GM12892 (cell line): ENCODE results near the gene CANX.

Experiments used
- DNase-seq: peaks from one replicate; pipeline ENCODE4 v3.0.0; 2011; ENCODE audit not compliant: insufficient read length
- FAIRE-seq: peaks from 2 replicates; lab custom pipeline; 2011; peaks lifted over from hg19 to GRCh38; lab: Jason Lieb, UNC
- POLR2A ChIP-seq: IDR thresholded peaks from 2 replicates; pipeline ENCODE4 v1.6.1; 2011; ENCODE audit warnings: low read depth, low read length, control low read depth
- POLR2AphosphoS5 ChIP-seq: IDR thresholded peaks from 2 replicates; pipeline ENCODE4 v1.6.1; 2011; ENCODE audit warnings: low read depth, low read length, control low read depth
- TAF1 ChIP-seq: IDR thresholded peaks from 2 replicates; pipeline ENCODE4 v1.6.1; 2011; ENCODE audit warnings: low read depth, mild to moderate bottlenecking, control low read depth, low read length, borderline replicate concordance

Gene CANX

DNA sequence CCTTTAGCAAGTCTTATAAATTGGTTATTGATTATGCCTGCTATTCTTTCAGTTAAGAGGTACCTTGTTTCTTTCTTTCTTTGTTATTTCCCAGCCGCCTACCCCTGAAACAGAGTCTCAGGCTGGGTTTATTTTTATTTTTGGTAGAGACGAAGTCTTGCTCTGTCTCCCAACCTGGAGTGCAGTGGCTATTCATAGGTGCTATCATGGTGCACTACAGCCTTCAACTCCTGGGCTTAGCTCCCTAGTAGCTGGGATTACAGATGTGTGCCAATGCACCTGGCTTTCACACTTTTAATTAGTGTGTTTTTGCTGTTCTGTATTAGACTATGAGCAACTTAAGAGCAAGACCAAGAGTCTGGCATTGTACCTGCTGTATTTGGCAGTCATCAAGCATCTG, 48.1 kb downstream of the CANX start:
- FAIRE-seq (no peak), DNase-seq (no peak)
- no peak for TF ChIP-seq TAF1
- no peak for TF ChIP-seq POLR2A
- no peak for TF ChIP-seq POLR2AphosphoS5

DNA sequence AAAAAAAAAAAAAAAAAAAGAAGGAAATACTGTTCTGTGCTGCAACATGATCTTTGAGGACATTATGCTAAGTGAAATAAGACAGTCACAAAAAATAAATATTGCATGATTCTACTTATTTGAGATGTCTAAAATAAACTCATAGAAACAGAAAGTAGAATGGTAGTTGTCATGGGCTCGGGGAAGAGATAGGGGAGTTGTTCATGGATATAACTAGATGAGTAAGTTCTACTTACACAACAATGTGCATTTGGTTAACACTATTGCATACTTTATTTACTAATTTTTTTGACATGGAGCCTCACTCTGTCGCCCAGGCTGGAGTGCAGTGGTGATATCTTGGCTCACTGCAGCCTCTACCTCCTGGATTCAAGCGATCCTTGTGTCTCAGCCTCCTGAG, 49.0 kb downstream of the CANX start:
- DNase-seq (no peak), FAIRE-seq (no peak)
- no peak for TF ChIP-seq TAF1
- TF ChIP-seq POLR2A: no peak
- no peak for TF ChIP-seq POLR2AphosphoS5

DNA sequence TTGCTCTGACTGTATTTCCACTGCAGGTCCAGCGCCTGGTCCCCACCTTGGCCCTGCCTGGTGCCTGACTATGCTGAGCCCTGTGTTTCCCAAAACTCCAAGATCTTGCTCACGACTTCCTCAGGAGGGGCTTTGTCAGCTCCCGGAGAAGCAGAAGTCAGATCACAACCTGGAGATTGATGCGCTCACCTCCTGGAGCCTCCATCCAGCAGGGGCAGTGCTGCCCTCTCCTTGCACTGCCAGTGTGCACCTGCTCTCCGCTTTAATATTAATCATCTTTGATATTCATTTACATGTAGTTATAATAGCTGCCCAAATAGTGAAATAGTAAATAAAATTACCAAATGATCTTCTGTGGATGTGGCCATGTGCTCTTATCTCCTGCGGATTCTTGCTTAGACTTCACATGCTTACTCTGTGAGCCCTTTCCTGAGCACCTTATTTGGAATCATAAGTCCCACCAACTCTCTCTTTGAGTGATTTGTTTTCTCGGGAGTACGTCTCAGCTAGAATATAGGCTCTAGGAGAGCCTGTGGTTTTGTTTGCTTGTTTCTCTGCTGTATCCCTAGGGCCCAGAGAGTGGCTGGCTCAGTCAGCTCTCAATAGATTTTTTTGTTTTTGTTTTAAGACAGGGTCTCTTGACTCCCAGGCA, 51.2 kb downstream of the CANX start:
- no peak for TF ChIP-seq POLR2A
- no peak for TF ChIP-seq TAF1
- no peak for TF ChIP-seq POLR2AphosphoS5
- FAIRE-seq (no peak), DNase-seq (no peak)

- TF ChIP-seq POLR2A (no peak), TAF1 (no peak), POLR2AphosphoS5 (no peak)
- FAIRE-seq: no peak
- DNase-seq: no peak
Observed at GRCh38 chr5:179753971-179754370, 55.2 kb downstream of the CANX start.

- DNase-seq (no peak), FAIRE-seq (no peak)
Observed at GRCh38 chr5:179755022-179755421, 56.3 kb downstream of the CANX start.

GRCh38 chr5:179758955-179759354, 60.2 kb downstream of the CANX start:
- no peak for TF ChIP-seq POLR2AphosphoS5
- TF ChIP-seq POLR2A: no peak
- no peak for TF ChIP-seq TAF1
- no peak for DNase-seq
- no peak for FAIRE-seq

More at GRCh38 chr5:179755022-179755421, 56.3 kb downstream of the CANX start:
- TF ChIP-seq TAF1: no peak

DNA sequence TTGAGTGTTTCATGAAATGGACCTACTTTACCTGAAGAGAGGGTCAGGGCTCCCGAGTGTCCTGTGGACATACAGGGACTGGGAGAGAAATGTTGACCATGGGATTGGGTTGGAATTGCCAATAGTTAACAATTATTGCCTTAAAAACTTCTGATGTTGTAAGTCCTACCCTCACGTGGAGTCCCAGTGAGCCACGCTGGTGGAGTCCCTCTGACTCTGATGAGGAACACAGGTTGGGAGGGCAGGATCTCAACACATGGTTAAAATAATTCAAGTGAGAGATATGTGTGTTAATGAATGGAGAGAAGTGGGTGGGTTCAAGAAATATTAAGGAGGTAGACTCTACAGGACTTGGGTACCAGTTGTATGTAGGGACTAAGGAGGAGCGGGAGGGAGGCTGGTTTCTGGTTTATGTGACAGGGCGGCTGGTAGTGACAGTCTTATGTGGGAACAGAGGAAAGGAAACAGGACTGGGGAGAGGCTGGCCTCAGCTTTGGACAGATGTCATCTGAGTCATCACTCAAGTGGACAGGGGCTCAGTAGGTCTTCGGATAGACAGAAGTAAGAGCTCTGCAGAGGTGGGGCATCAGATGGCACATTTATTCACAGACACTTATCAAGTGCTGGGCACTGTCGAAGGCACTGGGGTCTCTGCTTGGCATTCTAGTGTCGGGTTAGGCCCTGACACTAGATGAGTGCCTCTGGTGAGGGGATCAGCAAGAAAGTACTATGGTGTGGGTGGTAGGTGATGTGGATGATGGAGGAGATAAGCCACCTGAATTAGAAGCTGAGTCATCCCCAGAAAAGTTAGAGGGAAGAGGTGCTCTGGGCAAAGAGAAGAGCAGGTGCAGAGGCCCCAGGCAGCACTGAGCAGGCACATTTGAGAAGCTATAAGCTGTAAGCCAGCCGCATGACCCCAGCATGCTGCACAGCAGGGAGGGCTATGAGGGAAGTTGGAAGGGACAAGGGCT, 61.1 kb downstream of the CANX start:
- no peak for TF ChIP-seq POLR2A
- peak; percentile 45 for DNase-seq
- peak; percentile 82 for FAIRE-seq

GRCh38 chr5:179762079-179762780, 63.5 kb downstream of the CANX start:
- FAIRE-seq (peak; percentile 66), DNase-seq (no peak)
- TF ChIP-seq TAF1 (no peak), POLR2AphosphoS5 (no peak), POLR2A (no peak)

DNA sequence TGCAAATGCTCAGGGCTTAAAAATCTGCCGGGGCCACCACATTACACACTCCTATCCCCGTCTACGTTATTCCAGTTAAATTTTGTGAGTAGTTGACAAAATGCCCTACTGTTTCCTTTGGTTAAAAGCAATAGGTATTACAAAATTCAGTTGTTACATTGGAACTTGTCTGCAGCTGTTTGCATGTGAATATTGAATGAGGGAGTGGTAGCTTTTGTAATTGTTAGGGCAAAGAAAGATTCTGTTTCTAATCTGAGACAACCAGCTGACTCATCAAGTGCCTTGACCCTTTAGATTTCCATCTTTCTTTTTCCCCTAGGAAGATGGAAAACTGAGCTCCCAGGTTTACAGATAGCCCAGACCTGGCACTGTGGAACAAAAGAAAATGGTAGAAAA, 64.0 kb downstream of the CANX start:
- FAIRE-seq: peak; percentile 40
- TF ChIP-seq POLR2AphosphoS5: no peak
- no peak for TF ChIP-seq POLR2A
- TF ChIP-seq TAF1: no peak

DNA sequence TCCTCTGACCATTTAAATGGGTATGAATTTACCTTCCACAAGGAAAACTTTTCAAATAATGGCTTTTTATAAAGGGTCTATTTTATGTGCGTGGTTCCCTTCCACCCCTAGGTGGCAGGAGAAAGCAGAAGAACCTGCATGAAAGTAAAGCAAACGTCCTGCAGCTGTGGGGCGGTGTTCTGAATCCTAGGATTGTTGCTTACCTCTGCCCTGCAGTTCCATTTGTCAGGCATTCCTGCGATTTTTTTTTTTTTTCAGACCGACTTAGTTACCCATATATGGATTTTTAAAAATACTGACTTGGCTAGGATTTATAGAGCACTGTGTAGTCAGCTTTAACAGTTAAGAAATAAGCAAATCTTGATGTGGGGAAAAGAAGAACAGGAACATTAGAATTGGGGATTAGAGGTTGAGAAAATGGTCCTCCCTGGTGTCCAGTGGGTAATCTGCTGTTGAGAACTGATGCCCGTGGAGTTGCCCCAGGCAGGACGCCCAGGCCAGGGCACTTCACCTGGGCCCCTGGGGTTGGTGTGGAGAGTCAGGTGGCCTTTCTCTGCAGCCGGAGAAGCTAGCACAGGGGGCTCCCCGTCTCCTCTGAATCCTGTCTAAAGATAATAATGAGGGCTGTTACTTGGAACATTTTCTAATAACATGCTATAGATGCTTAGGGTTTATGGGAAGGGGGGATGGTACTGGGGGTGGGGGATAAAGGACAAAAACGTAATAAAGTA, 64.6 kb downstream of the CANX start:
- peak; percentile 60 for FAIRE-seq
- DNase-seq: no peak
- no peak for TF ChIP-seq TAF1
- TF ChIP-seq POLR2AphosphoS5: no peak
- TF ChIP-seq POLR2A: no peak

More for the DNA sequence above, 64.0 kb downstream of the CANX start:
- no peak for DNase-seq

DNA sequence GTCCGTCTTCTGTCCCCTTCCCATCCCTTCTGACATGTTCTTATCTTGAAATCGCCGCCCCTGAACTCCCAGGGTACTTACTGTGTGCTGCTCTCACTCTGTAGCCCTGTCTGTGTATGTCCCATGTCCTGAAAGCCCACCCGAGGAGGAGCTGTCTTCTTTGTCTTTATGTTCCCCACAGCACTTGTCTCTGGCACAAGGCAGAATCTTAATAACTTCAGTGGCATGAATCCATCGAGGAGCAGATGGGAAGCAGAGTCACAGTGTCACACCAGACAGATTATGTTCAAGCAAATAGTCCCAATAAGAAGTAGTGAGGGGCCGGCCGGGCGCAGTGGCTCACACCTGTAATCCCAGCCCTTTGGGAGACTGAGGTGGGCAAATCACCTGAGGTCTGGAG, 65.3 kb downstream of the CANX start:
- FAIRE-seq (no peak), DNase-seq (no peak)
- TF ChIP-seq POLR2AphosphoS5 (no peak), POLR2A (no peak), TAF1 (no peak)
